Right lung (tissue), 5 donors: Measurements from ENCODE around the gene ASB4. TPM values are rescaled to one million over a fixed set of nuclear protein-coding genes. Genes with fewer than 3 reads are reported as not detected.
"Not testable (repeated sequence)": the region's sequence is repeated elsewhere in the genome, so short reads cannot be mapped to it uniquely, and the experiment has no call there.

Experiments
- DNase-seq, 2 donors: peaks; one replicate each; pipeline ENCODE4 v3.0.0-alpha.2; 2013
- polyA plus RNA-seq, 5 donors: library from polyadenylated mRNA; unstranded; fragments of 120-200 nt; gene quantifications; one replicate each; pipeline versions ENCODE4 v1.2.1 to v1.2.3, GENCODE V29; 2013; ENCODE audit warnings: inconsistent platforms in 1 of 5, low replicate concordance in 1 of 5; ENCODE audit not compliant: insufficient read length in 5 of 5, insufficient read depth in 1 of 5

Gene ASB4
- polyA plus RNA-seq, 5 donors = 0.52 to 1.7 (median 1.3) TPM

DNA sequence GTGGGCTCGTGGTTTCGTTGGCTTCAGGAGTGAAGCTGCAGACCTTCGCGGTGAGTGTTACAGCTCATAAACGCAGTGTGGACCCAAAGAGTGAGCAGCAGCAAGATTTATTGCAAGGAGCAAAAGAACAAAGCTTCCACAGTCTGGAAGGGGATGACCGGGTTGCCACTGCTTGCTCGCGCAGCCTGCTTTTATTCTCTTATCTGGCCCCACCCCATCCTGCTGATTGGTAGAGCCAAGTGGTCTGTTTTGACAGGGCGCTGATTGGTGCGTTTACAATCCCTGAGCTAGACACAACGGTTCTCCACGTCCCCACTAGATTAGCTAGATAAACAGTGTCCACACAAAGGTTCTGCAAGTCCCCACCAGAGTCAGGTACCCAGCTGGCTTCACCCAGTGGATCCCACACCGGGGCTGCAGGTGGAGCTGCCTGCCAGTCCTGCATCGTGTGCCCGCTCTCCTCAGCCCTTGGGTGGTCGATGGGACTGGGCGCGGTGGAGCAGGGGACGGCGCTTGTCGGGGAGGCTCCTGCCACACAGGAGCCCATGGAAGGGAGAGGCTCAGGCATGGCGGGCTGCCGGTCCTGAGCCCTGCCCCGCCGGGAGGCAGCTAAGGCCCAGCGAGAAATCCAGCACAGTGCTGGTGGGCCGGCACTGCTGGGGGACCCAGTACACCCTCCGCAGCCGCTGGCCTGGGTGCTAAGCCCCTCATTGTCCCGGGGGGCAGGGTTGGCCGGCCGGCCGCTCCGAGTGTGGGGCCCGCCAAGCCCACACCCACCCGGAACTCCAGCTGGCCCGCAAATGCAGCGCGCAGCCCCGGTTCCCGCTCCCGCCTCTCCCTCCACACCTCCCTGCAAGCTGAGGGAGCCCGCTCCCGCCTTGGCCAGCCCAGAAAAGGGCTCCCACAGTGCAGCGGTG is 66.5 kb downstream of the ASB4 start:
- DNase-seq = not testable (repeated sequence)

GRCh38 chr7:95553939-95554338 is 68.2 kb downstream of the ASB4 start:
- no peak for DNase-seq

- no peak for DNase-seq
Measured at GRCh38 chr7:95556777-95557176, 71.0 kb downstream of the ASB4 start.

DNA sequence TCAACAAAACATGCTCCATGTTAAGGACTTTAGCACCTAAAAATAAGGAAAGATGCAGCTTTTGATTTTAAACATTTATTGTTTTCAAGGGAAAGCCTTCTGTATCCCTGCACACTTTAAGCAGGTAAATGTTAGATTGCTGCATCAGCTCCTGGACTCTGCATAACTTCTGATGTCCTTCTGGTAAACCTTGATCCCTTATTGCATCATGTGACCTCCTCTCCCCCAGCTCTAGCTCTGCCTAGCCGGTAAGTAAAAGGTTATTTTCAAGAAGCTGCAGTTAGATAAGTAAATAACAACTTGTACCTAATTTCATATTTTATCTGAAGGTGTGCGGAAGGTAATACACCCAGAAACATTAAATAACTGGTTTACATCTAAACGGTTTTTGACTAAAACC is 73.1 kb downstream of the ASB4 start:
- no peak for DNase-seq

DNA sequence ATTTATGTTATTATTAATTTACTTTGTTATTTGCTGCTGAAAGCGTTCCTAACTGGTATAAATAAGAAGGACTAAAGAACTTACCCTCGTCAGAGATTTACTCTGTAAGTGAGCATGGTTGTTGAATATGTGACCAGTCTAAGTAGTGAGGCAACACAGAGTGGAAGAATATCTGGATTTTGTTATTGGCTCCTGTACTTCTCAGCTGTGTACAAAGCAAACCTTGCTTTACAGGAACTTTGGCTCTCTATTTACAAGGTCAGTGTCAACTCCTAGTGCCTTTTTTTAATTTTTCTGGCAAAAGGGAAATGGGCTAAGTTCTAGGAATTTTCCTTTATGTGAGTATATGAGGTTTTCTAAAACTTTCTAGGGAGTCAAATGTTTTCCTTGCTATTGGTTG is 74.9 kb downstream of the ASB4 start:
- no peak for DNase-seq

DNA sequence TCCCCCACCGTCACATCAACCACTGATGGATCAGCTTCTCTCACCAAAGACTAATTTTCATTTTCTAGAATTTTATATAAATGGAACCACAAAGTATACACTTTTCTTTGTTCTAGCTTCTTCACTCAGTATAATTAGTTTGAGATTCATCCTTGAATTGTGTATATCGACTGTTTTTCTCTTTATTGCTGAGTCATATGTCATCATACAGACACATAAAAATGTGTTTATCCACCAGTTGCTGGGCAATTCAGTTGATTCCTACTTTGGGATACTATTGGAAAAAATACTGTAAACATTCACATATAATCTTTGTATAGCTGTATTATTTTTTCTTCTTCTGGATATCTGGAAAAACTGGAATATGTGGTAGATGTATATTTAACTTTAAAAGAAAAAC is 84.0 kb downstream of the ASB4 start:
- no peak for DNase-seq

DNA sequence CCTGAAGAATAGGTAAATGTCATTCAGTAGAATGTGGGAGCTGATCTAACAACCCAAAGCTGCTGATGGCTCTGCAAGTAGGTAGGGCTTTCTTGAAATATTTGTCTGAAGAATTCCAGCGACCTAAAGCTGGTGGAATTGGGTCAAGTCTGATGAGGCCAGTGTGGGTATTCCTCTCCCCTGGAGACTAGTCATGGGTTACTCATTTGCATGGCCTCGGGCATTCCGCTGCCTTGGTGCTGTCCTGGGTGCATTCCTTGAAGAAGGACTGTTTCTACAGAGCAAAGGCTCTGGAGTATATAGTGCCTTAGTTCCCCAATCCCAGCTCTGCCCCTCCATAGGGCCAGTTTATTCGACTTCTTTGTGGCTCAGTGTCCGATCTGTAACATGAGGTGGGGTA is 91.4 kb downstream of the ASB4 start:
- DNase-seq = no peak

DNA sequence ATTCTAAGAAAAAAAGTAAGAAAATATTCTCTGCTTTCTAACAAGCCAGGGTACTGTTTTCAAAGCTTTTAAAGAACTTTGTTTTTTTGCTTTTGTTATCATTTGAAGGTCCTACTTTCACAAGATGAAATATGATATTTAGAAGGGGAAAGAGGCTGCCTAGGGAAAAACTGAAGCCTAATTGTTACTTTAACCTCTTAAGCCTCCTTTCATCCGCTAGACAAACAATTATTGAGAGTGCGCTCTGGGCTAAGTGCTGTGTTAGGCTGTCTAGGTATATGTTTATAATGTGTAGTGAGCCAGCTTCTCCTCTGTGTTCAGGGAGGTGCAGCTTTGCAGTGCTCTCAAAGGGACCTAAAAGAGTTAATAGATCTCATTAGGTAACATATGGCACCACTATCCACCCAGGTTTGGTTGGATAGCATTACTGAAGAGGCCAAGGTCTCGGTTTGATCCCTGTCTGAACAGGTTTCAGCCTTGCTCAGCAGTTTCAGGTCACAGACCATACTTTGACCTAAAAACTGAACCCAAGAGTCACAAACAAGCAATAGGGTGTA is 92.6 kb downstream of the ASB4 start:
- DNase-seq = no peak

- DNase-seq = no peak
Measured at GRCh38 chr7:95579318-95579717, 93.6 kb downstream of the ASB4 start.

- no peak for DNase-seq
Measured at GRCh38 chr7:95581467-95581866, 95.7 kb downstream of the ASB4 start.

DNA sequence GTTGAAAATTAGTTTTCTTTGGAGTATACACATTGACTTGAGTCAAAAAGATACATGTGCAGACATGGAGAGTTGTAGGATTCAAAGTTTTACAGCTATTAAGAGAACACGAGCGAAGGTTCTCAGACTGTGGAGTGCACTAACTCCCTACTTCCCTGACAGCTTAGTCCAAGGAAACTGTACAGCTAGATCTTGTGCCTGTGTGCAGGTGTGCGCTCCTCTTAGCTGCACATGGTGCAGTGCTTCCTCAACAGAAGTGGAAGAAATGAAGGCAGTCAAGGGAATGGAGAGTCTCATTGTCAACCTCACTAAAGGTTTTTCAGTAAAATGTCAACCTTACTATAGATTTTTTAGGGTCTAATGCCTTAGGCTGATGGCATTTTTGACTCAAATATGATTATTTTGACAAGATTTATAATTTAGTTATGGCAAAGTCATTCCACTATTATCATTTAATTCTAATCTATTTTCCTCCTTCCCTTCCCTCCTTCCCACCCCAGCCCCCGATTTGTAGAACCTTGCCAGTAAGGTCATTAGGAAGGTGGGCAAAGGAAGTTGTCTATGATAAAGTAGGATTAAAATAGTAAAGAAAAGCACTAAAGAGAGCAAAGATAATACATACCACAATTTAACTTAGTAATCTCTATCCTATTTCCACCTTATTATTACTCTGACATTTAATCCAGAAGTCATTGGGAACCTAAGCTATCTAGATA is 97.0 kb downstream of the ASB4 start:
- no peak for DNase-seq

DNA sequence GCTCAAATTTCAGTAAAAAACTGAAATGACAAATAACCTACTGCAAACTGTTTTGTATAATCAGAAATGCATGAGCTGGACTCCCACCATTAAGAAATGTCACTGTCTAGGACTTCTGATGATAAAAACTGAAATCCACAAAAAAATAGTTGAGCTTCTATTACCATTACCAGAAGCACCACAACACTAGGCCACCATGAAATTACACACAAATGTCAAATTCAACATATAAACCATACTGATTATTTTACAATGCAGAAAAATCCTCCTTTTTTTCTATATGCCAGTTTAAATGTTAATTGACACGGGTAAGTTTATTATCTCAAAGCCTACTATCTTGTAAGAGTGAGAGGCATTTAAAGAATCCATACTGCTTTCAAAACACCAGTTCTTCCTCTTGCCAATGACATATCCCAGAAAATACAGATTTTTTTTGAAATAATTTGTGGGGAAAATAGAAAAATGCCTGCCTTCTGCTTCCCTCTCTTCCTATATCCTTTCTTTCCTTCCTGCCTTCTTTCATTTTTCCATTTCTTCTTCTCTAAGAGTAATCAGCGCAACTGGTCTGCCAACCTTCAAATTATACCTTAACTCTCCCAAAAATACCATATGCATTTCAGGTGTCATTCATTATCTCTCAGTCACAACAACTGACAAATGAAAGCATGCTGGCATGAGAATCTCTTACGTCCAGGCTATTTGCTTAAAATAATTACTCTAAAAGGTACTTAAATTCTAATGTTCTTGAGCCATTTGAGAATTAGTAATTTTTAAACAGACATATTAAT is 98.3 kb downstream of the ASB4 start:
- DNase-seq = no peak

DNA sequence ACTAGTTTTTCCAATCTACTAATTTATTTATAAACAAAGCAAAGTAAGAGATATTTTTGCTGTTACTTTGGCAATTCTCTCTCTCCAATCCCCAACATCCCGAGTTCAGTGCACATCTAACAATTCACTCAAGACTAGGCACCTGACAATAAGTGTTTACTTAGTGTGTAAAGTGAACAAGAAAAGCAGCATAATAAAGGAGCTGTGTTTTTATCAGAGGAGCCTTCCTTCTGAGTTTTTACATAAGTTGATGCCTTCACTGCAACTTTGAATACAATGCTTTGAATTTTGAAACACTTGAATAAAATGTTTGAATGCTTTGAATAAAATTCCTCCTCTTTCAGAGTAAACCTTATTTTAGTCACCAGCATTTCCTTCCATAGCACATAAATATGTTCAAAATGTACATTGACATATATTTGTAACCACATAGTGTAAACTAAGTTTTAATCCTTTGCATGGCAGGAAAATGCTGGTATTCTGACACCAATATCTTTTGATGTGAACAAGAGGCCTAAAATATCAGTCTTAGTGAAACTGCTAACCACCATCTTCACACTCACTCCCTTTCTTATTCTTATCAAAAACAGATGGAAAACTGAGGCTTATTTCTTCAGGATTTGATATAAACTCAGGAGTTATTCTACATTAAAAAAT is 99.2 kb downstream of the ASB4 start:
- no peak for DNase-seq

GRCh38 chr7:95585426-95585789 is 99.7 kb downstream of the ASB4 start:
- no peak for DNase-seq

GRCh38 chr7:95586951-95587301 is 101.2 kb downstream of the ASB4 start:
- DNase-seq = no peak

- DNase-seq = no peak
Measured at GRCh38 chr7:95589031-95589430, 103.3 kb downstream of the ASB4 start.

DNA sequence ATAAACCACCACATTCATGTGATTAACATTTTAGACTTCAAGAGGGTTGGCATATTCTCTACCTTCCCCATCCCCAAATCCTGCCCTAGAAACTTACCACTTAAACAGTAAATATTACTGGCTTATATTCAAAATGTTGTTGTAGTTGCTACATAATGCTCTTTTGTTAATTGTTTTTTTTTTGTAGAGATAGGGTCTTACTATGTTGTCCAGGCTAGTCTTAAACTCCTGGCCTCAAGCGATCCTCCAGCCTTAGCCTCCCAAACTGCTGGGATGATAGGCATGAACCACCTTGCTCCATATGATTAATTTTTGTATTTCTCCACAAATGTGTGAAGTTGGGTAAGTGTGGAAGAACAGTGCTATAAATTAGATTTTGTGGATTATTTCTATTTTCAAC is 104.0 kb downstream of the ASB4 start:
- DNase-seq = no peak
